Kasumi-1 (cell line): Measurements from ENCODE around the gene PRPF6.

Source experiments
- DNase-seq, 2 experiments: peaks; one replicate each; lab custom pipeline; 2025; lab: John Stamatoyannopoulos, UW

Gene PRPF6

DNA sequence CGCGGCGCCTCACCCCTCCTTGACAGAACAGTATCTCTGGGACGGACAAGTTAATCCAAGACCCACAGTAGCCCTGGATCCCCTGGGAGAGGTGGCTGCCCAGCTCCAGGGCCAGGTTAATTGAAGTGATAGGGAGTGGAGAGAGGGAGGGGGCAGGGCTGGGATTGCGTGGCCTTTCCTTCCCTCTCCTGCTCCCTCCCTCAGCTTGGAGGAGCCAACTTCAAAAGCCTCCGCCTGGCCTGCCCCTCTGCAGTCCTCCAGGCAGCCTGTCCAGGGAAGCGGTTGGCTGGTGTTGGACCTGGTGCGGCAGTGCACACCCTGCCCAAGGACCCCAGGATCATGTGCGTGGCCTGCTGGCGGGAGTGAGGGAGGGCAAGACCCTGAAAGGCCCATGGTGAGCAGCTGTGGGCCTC is 55.0 kb downstream of the PRPF6 start, which contains the start of gene C20orf204:
Gene C20orf204 (plus strand): TSS at position 250 of the 413 bp plus-strand sequence. CDS start 142 bp downstream, at position 392.
- DNase-seq = no peak

- DNase-seq = no peak
These were observed 55.6 kb downstream of the PRPF6 start for GRCh38 chr20:64036346-64037198.

DNA sequence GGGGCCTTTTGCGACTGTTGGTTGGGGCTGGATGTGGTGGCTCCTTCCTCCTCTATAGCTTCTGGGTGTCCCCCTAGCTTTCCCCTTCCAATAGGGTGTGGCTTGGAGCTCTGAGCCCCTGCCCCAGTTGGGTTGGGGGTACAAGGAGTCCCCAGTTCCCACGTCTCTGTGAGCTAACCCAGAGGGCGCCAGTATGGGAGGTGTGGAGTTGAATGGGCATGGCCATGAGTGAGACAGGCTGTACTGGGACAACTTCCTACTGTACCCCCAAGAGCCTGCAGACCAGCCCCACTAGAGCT is 56.2 kb downstream of the PRPF6 start:
- DNase-seq = no peak

- no peak for DNase-seq
These were observed 56.7 kb downstream of the PRPF6 start for GRCh38 chr20:64037498-64038213.

GRCh38 chr20:64038224-64038564 is 57.3 kb downstream of the PRPF6 start:
- no peak for DNase-seq

DNA sequence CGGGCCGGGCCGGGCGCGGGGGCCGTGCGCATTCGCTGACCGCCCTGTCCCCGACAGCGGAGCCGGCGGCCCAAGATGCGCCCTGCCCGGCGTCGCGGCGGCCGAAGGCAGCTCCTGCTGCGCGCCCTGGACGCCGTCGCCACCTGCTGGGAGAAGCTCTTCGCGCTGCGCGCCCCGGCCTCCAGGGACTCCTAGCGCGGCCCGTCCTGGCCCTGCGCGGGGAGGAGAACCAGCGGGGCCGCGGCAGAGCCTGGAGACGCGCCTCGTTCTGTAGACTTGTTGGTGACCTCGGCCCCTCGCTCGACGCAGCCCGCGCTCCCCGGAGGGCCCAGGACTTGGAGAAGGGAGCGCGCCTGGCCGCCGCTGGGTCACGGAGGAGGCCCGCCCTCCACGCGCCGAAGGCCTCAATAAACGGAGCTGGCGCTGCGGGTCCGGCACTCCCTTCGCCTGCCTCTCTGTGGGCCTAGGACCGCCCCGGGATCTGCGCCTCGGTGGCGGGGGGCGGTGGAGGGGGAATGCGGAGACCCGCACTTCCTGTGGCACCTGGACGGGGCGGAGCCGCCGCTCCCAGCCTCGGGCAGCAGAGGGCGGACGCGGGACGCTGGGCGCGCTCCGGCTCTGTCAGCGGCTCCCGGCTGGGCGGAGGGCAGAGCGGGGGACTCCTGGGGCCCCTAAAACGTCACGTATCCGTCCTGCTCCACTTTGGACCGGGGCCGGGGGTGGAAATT is 57.8 kb downstream of the PRPF6 start:
- DNase-seq = peak; percentile 40 to 54

DNA sequence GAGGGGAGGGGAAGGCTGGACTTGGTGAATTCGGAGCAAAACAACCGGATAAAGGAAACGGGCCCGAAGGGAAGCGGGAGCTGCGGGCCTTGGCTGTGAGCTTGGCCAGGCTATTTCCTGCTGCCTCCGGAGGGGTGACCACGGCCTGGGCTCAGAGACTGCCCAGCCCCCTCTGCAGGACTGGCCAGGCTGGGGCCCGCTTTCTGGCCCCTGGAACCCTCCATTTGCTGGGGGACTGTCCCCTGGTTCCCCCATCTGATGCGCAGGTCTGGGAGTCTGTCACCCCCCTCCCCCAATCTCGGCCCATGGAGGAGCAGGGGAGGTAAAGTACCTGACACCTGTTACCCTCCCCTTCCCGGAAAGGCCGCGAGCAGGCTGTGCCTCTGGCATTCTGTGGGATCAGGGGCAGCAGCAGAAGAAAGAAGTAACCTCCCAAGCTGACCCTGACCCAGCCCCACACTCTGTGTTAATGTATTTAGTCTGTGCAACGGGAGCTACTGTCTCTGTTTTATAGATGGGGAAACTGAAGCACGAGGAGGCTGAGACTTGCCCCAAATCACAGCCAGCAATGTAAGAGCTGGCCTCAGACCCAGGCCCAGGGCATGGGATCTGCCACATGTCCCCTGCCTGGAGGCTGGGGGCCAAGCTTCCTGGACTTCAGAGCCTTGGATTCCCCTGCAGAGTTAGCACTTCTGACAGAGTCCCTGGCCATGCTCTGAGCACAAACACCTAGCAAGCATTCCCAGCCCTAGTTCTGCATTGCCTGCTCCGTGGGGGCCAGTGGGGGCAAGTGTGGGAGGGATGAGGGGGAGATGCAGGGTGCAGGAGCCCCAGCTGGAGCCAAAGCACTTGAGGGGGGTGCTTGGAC is 58.6 kb downstream of the PRPF6 start:
- DNase-seq = no peak

GRCh38 chr20:64040231-64041039 is 59.5 kb downstream of the PRPF6 start:
- no peak for DNase-seq

GRCh38 chr20:64041040-64041780 is 60.3 kb downstream of the PRPF6 start:
- no peak for DNase-seq

GRCh38 chr20:64041781-64042053 is 60.8 kb downstream of the PRPF6 start:
- DNase-seq = no peak

DNA sequence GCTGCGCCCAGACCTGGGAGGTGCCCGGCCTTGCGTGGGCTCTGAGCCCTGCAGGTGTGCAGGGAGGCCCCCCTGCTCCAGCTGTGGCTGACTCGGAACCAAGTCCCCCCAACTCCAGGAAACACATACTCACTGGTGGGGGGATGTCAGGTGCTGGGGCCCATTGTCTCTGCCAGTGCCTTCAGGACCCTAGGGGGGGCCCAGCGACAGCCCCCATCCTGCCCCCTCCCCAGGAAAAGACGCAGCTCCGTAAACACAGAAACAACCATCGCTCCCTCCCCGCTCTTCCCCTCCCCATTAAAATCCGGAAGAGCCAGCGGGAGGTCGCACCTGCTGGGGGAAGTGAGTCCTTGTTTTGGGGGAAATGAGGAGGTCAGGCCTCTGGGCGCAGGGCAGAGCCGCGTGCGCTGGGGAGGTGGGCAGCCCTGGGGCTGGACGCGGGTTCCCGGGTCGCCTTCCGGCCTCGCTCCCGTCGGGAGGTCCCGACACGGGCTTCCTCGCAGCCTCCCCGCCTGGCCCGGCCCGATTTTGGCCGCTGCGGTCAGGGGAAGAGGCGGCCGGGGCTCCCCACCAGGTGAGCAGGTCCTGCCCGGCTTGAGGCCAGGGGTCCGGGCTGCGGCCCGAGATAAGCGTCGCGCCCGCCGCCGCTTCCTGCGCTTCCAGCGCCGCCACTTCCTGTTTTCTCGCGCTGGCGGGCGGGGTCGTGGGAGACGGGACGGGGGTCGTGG is 61.3 kb downstream of the PRPF6 start:
- DNase-seq = peak in 1 of 2 experiments; percentile 6

DNA sequence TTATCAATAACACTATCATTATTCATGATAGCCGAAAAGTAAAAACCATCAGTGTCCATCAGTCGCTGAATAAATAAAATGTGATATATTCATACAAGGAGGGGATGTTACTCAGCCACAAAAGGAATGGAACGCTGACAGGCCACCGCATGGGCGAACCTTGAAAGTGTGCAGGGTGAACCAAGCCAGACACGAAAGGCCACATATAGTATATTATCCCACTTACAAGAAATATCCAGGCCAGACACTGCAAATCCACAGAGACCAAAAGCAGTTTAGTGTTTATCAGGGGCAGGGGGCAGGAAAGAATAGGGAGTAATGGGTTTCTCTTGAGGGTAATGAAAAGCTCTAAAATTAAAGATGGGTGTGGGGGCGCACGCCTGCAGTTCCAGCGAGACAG is 62.8 kb downstream of the PRPF6 start:
- no peak for DNase-seq

GRCh38 chr20:64044484-64045247 is 63.7 kb downstream of the PRPF6 start:
- no peak for DNase-seq

DNA sequence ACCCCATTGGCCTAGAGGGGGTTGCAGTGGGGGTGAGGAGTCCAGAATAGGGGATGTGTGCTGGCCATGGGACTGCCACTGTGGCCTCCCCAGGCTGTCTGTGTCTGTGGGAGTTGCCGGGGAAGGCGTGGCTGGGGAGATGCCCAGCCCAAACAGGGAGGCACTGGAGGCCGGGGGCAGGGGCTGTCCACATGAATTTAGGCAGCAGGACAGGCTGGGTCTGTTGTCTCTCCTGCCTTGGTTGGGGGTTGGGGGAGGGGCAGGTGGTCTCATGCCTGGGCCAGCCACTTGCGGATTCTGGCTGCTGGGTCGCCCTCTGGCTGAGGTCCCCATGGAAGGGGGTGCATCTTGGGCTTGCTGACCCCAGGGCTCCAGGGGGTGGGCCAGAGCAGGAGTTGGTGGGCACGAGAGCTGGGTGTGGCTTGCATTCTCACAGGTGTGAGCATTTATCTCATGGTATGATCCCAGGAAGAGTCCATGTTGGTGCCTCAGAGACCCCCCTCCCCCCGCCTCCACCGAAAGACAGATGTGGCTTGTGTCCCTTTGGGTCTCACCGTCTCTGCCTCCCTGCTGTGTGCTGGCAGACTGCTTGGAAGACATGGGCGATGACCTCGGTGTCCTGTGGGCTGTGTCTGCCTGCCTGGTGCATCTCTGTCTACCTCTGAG is 64.5 kb downstream of the PRPF6 start:
- no peak for DNase-seq

DNA sequence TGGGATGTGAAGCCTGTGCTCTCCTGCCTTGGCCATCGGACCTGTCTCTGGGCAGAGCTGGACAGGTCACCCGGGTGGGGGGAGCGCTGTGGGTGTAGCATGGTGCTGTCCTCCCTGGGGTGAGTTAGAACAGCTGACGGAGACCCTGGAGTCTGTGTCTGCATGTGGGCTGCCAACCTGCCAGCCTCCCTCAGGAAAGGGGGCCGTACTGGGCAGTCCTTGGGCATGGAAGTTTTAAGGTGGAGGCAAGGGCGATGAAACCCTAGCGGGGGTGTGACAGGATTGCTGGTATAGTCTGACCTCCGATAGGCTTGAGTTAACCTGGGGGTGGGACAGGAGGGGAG is 66.1 kb downstream of the PRPF6 start:
- no peak for DNase-seq

GRCh38 chr20:64047968-64048401 is 67.1 kb downstream of the PRPF6 start:
- DNase-seq = no peak

- DNase-seq = no peak
These were observed 67.6 kb downstream of the PRPF6 start for GRCh38 chr20:64048402-64049044.
